A549 (cell line): ENCODE results near the gene PDIK1L. TPM values are rescaled to one million over a fixed set of nuclear protein-coding genes. Genes with fewer than 3 reads are reported as not detected.

Source experiments
- ATAC-seq, 2 experiments: fragments of 200-7000 bp in 1 of 2; fragments of >200 bp in 1 of 2; cut with Nextera tagmentation in 1 of 2; cut with Tn5 transposase in 1 of 2; 3 replicates each; pipeline versions ENCODE4 v1.8.0 to v1.9.1; 2018 to 2020; ENCODE audit warnings: mild to moderate bottlenecking in 1 of 2, moderate library complexity in 1 of 2
- CTCF ChIA-PET: fragments of 300-600 bp; sonication (Branson Sonifier 250); formaldehyde crosslinking; extraction: SDS; loops from one replicate; lab custom pipeline; 2021; ENCODE audit warnings: antibody characterized with exemption, inconsistent platforms; lab: Yijun Ruan, JAX
- POLR2A ChIA-PET: fragments of 350-600 bp; formaldehyde crosslinking; extraction: SDS; loops from one replicate; lab custom pipeline; 2021; ENCODE audit warnings: antibody characterized with exemption, inconsistent platforms; lab: Yijun Ruan, JAX
- DNase-seq, 2 experiments: peaks; one replicate each; pipeline versions ENCODE4 v3.0.0 to v3.0.0-alpha.2; 2011 to 2016; ENCODE audit warnings: low read depth in 1 of 2, low spot score in 1 of 2
- FAIRE-seq: peaks from 2 replicates; lab custom pipeline; 2011; peaks lifted over from hg19 to GRCh38; lab: Jason Lieb, UNC
- H3K27ac ChIP-seq, 2 experiments: fragments of >200 bp; sonication (Bioruptor Twin); formaldehyde crosslinking; 3 replicates each; pipeline ENCODE4 v1.5.1; 2016 to 2017
- H3K4me1 ChIP-seq: fragments of >200 bp; sonication (Bioruptor Twin); formaldehyde crosslinking; 3 replicates; pipeline ENCODE4 v1.6.1; 2016
- H3K4me2 ChIP-seq: fragments of >200 bp; sonication (Bioruptor Twin); formaldehyde crosslinking; 3 replicates; pipeline ENCODE4 v1.6.1; 2016
- H3K4me3 ChIP-seq: fragments of >200 bp; sonication (Bioruptor Twin); formaldehyde crosslinking; 3 replicates; pipeline ENCODE4 v1.5.1; 2016
- H3K9me3 ChIP-seq: fragments of >200 bp; sonication (Bioruptor Twin); formaldehyde crosslinking; 3 replicates; pipeline ENCODE4 v1.6.1; 2016
- CEBPB ChIP-seq, 2 experiments: fragments of >200 bp in 1 of 2; sonication (Bioruptor Twin) in 1 of 2; formaldehyde crosslinking in 1 of 2; IDR thresholded peaks; 2 replicates each; pipeline ENCODE4 v1.6.1; 2012 to 2016
- CHD4 ChIP-seq: fragments of 200-600 bp; sonication (generic); IDR thresholded peaks from 2 replicates; pipeline ENCODE4 v1.6.1; 2016; ENCODE audit warnings: antibody characterized with exemption, mild to moderate bottlenecking, borderline replicate concordance
- ESRRA ChIP-seq: fragments of 150-350 bp; IDR thresholded peaks from 2 replicates; pipeline ENCODE4 v1.6.1; 2014; ENCODE audit warnings: mild to moderate bottlenecking, low read length, borderline replicate concordance
- FOSB ChIP-seq: fragments of 250-450 bp; sonication (Bioruptor Pico); IDR thresholded peaks from 2 replicates; pipeline ENCODE4 v1.5.0; 2020; ENCODE audit warnings: mild to moderate bottlenecking, moderate library complexity
- FOSL2 ChIP-seq, 2 experiments: fragments of 450-650 bp in 1 of 2; fragments of >200 bp in 1 of 2; sonication (Bioruptor Twin) in 1 of 2; formaldehyde crosslinking; IDR thresholded peaks; 2 replicates each; pipeline versions ENCODE4 v1.5.0 to v1.6.1; 2016 to 2020; ENCODE audit warnings: mild to moderate bottlenecking in 1 of 2, moderate library complexity in 1 of 2
- FOXS1 ChIP-seq: fragments of 250-450 bp; sonication (Bioruptor Pico); IDR thresholded peaks from 2 replicates; pipeline ENCODE4 v1.5.0; 2020; ENCODE audit warnings: mild to moderate bottlenecking, moderate library complexity
- GATA3 ChIP-seq: IDR thresholded peaks from 2 replicates; pipeline ENCODE4 v1.6.1; 2012; ENCODE audit warnings: borderline replicate concordance
- HOXA7 ChIP-seq: fragments of 250-450 bp; sonication (Bioruptor Pico); IDR thresholded peaks from 2 replicates; pipeline ENCODE4 v1.5.0; 2020; ENCODE audit warnings: mild to moderate bottlenecking, moderate library complexity
- HOXB5 ChIP-seq: fragments of 250-450 bp; sonication (Bioruptor Pico); IDR thresholded peaks from 2 replicates; pipeline ENCODE4 v1.5.0; 2020; ENCODE audit warnings: mild to moderate bottlenecking, moderate library complexity
- JUN ChIP-seq, 2 experiments: fragments of >200 bp; sonication (Bioruptor Twin); formaldehyde crosslinking; IDR thresholded peaks; 2 replicates in 1 of 2; 3 replicates in 1 of 2; pipeline ENCODE4 v1.6.1; 2016 to 2017
- MAZ ChIP-seq: fragments of 150-350 bp; IDR thresholded peaks from 2 replicates; pipeline ENCODE4 v1.6.1; 2014; ENCODE audit warnings: antibody characterized with exemption, low read depth, low read length, borderline replicate concordance
- MYC ChIP-seq: IDR thresholded peaks from 2 replicates; pipeline ENCODE4 v1.6.1; 2012; ENCODE audit warnings: mild to moderate bottlenecking, inconsistent platforms, low read length, improper control_type of control experiment, borderline replicate concordance
- PHF8 ChIP-seq: fragments of 200-600 bp; sonication (generic); IDR thresholded peaks from 2 replicates; pipeline ENCODE4 v1.6.1; 2016; ENCODE audit warnings: low read depth, mild to moderate bottlenecking, antibody characterized with exemption, moderate library complexity, borderline replicate concordance
- POLR2A ChIP-seq: IDR thresholded peaks from 2 replicates; pipeline ENCODE4 v1.6.1; 2012; ENCODE audit warnings: mild to moderate bottlenecking, low read length
- RAD21 ChIP-seq, 2 experiments: fragments of >200 bp in 1 of 2; sonication (Bioruptor Twin) in 1 of 2; formaldehyde crosslinking in 1 of 2; IDR thresholded peaks in 1 of 2; conservative IDR thresholded peaks in 1 of 2; 2 replicates in 1 of 2; 3 replicates in 1 of 2; pipeline ENCODE4 v1.6.1; 2012 to 2018; ENCODE audit warnings: inconsistent platforms in 1 of 2
- RFX5 ChIP-seq: fragments of 450-650 bp; IDR thresholded peaks from 2 replicates; pipeline ENCODE4 v1.7.1; 2014; ENCODE audit warnings: antibody characterized with exemption, mild to moderate bottlenecking, moderate library complexity
- SMC3 ChIP-seq: fragments of >200 bp; sonication (Bioruptor Twin); formaldehyde crosslinking; IDR thresholded peaks from 3 replicates; pipeline ENCODE4 v1.6.1; 2018; ENCODE audit warnings: inconsistent platforms
- TFCP2L1 ChIP-seq: fragments of 250-450 bp; sonication (Bioruptor Pico); IDR thresholded peaks from 2 replicates; pipeline ENCODE4 v1.5.0; 2021; ENCODE audit warnings: mild to moderate bottlenecking
- WGBS: methylation state at CpG from one replicate; pipeline ENCODE4 v1.1.6; 2017; ENCODE audit errors: missing lambda C conversion rate; 5-methylcytosine and 5-hydroxymethylcytosine counted together
- polyA plus RNA-seq, 4 experiments: library from polyadenylated mRNA; depleted of rRNA in 3 of 4; stranded (reverse); fragments of >200 nt; fragmentation: RNase III in 1 of 4; extraction: RNeasy Plus Mini Kit Qiagen cat#74134 plus additional on column Dnase treatment in 1 of 4; gene quantifications; 2 replicates in 3 of 4; 3 replicates in 1 of 4; pipeline ENCODE4 v1.2.3, GENCODE V29; 2011 to 2017
- TF ChIP-seq, protein P1 (sequence below): IDR thresholded peaks from 2 replicates; pipeline ENCODE4 v1.6.1; 2012
- TF ChIP-seq, protein P2 (sequence below): fragments of 150-350 bp; IDR thresholded peaks from 2 replicates; pipeline ENCODE4 v1.6.1; 2014; ENCODE audit warnings: low read depth, mild to moderate bottlenecking, low read length
- TF ChIP-seq, protein P3 (sequence below): fragments of 250-450 bp; sonication (Bioruptor Pico); IDR thresholded peaks from 2 replicates; pipeline ENCODE4 v1.5.0; 2020; ENCODE audit warnings: low read depth, mild to moderate bottlenecking, moderate library complexity
- TF ChIP-seq, protein P4 (sequence below): fragments of >200 bp; sonication (Bioruptor Twin); formaldehyde crosslinking; IDR thresholded peaks from 3 replicates; pipeline ENCODE4 v1.6.1; 2016
- TF ChIP-seq, protein P5 (sequence below): fragments of 450-650 bp; IDR thresholded peaks from 2 replicates; pipeline ENCODE4 v1.6.1; 2014; ENCODE audit warnings: antibody characterized with exemption
- TF ChIP-seq, protein P6 (sequence below): fragments of >200 bp; sonication (Bioruptor Twin); formaldehyde crosslinking; IDR thresholded peaks from 3 replicates; pipeline ENCODE4 v1.5.1; 2016

PDIK1L gene
- polyA plus RNA-seq, 2 of the 4 experiments (the other 2 are of a cell fraction), result 2.3 to 4.3 TPM

DNA sequence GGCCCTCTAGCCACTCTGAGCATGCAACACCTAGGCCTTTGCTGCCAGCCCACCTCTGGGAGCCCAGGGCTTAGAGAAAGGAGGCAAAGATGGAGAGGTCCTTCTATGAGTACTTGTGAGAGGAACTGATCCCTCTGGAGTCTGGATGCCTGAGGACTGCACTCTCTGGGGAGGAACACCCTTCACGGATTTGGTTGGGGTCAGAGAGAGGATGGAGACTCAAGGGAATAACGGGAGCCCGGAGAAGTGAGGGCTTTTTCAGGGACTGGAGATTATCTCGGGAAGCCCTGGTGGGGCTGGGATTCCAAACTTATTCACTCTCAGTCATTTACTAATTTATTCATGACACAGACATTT, 57.6 kb downstream of the PDIK1L start:
- no peaks in the 10 kb centered on the region for H3K9me3 ChIP-seq
- ChIA-PET CTCF (interaction anchor here (0.6 to 3.7 kb wide), 34 partner anchors 8 to 271 kb away, joined by 3 to 33 read pairs (median 4); partner anchors contain the start of genes CATSPER4, CEP85, CNKSR1 and DHDDS), POLR2A (interaction anchor here (0.5 to 1.6 kb wide), 3 partner anchors 58 to 264 kb away, joined by 6 to 15 read pairs (median 8); partner anchors contain the start of genes CEP85 and PDIK1L)
- peak overlapping the region; percentile 87 for H3K4me2 ChIP-seq
- H3K4me3 ChIP-seq, result peak overlapping the region; percentile 95; the same call in 2 of the 3 replicates
- peaks cover 10% of the 10 kb centered on the region; the same call in 2 of the 3 replicates for H3K4me1 ChIP-seq
- ATAC-seq, result no peak
- WGBS, result 72% methylated on average over 4 of the region's 4 CpGs
- FAIRE-seq, result no peak
- TF ChIP-seq HOXA7 (CRISPR knock-in tag) (no peak), FOSB (CRISPR knock-in tag) (no peak), TFCP2L1 (no peak), CHD4 (no peak)
- TF ChIP-seq, protein P1, sequence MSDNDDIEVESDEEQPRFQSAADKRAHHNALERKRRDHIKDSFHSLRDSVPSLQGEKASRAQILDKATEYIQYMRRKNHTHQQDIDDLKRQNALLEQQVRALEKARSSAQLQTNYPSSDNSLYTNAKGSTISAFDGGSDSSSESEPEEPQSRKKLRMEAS, result no peak
- TF ChIP-seq, protein P2, sequence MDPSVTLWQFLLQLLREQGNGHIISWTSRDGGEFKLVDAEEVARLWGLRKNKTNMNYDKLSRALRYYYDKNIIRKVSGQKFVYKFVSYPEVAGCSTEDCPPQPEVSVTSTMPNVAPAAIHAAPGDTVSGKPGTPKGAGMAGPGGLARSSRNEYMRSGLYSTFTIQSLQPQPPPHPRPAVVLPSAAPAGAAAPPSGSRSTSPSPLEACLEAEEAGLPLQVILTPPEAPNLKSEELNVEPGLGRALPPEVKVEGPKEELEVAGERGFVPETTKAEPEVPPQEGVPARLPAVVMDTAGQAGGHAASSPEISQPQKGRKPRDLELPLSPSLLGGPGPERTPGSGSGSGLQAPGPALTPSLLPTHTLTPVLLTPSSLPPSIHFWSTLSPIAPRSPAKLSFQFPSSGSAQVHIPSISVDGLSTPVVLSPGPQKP, result no peak
- H3K27ac ChIP-seq, result peak overlapping the region; percentile 90 to 99; a peak in 5 of 6 replicates
- no peak for DNase-seq

DNA sequence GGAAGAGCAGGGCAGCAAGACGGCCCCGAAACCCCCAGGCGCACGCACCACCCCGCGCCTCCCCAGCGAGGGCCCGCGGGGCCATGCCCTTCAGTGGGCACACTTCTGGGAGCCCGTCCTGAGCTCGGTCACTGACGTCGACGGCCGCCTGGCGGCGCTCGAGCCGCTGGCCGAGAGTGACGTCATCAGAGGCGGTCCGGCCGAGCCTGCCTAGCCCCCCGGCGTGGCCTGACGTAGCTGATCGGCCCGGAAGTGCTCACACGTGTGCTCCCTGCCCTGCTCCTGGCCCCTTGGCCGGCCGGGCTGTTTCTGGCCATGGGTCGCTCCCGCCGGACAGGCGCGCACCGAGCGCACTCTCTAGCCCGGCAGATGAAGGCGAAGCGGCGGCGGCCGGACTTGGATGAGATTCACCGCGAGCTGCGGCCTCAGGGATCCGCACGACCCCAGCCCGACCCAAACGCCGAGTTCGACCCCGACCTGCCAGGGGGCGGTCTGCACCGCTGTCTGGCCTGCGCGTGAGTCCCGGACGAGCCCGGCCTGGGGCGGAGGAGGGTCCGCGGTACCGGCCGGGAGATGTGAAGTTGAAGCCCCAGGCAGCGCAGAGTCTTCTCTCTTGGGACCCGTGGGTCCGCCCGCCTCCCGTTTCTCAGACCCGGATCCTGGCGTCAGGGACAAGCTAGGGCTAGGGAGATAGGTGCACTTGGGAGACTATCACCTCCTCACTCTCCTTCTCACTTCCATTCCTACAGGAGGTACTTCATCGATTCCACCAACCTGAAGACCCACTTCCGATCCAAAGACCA, 58.2 kb downstream of the PDIK1L start, which contains the start of gene ZNF593:
Gene ZNF593 (plus strand): TSS at position 240 of the 803 bp plus-strand sequence. CDS start 76 bp downstream, at position 316.
- CTCF ChIA-PET, result interaction anchor here (0.6 to 3.7 kb wide), 39 partner anchors 8 to 1803 kb away, joined by 3 to 33 read pairs (median 3); partner anchors contain the start of genes CATSPER4, CEP85, CNKSR1 and DHDDS
- FAIRE-seq (no peak), ATAC-seq (peak; percentile 91 to 96), DNase-seq (peak; percentile 85 to 91)
- H3K4me1 ChIP-seq, result peaks cover 7% of the 10 kb centered on the region; the same call in 2 of the 3 replicates
- no peaks in the 10 kb centered on the region for H3K9me3 ChIP-seq
- WGBS, result 4% methylated on average over 10 of the region's 76 CpGs
- peak within 1 kb of the TSS; percentile 95 for H3K4me3 ChIP-seq
- peak within 1 kb of the TSS; percentile 87 for H3K4me2 ChIP-seq
- H3K27ac ChIP-seq, result peak within 1 kb of the TSS; percentile 90 to 99
- POLR2A ChIA-PET, result interaction anchor here (0.9 to 1.6 kb wide), 3 partner anchors 58 to 262 kb away, joined by 3 to 15 read pairs (median 6); partner anchors contain the start of genes CEP85, DHDDS and PDIK1L
- TF ChIP-seq, protein P3, sequence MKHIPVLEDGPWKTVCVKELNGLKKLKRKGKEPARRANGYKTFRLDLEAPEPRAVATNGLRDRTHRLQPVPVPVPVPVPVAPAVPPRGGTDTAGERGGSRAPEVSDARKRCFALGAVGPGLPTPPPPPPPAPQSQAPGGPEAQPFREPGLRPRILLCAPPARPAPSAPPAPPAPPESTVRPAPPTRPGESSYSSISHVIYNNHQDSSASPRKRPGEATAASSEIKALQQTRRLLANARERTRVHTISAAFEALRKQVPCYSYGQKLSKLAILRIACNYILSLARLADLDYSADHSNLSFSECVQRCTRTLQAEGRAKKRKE (CRISPR knock-in tag), result no peak
- TF ChIP-seq CEBPB (IDR thresholded peaks at IDR 0.05) (no peak), FOSL2 (IDR thresholded peaks at IDR 0.05) (no peak), FOSL2 (CRISPR knock-in tag; IDR thresholded peaks at IDR 0.05) (peak; percentile 90), RFX5 (0 out of 2 replicates have a peak, but pooled peaks have one; percentile 43), HOXB5 (CRISPR knock-in tag) (no peak), GATA3 (0 out of 2 replicates have a peak, but pooled peaks have one; percentile 28), ESRRA (no peak), JUN (IDR thresholded peaks at IDR 0.05) (peak in 1 of 2 experiments; percentile 75; a peak in 2 of 5 replicates), CHD4 (no peak), MAZ (0 out of 2 replicates have a peak, but pooled peaks have one; percentile 26), PHF8 (peak; percentile 64; the same call in 1 of the 2 replicates), MYC (peak; percentile 74; the same call in 1 of the 2 replicates), RAD21 (conservative IDR thresholded peaks at IDR 0.05 in 1 of 2, IDR thresholded peaks at IDR 0.05 in 1 of 2) (peak; percentile 17 to 48; a peak in 4 of 5 replicates), POLR2A (peak; percentile 81), FOXS1 (CRISPR knock-in tag) (no peak), SMC3 (peak; percentile 68)
- TF ChIP-seq, protein P4, sequence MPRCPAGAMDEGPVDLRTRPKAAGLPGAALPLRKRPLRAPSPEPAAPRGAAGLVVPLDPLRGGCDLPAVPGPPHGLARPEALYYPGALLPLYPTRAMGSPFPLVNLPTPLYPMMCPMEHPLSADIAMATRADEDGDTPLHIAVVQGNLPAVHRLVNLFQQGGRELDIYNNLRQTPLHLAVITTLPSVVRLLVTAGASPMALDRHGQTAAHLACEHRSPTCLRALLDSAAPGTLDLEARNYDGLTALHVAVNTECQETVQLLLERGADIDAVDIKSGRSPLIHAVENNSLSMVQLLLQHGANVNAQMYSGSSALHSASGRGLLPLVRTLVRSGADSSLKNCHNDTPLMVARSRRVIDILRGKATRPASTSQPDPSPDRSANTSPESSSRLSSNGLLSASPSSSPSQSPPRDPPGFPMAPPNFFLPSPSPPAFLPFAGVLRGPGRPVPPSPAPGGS, result peak; percentile 56; the same call in 1 of the 3 replicates
- TF ChIP-seq, protein P5, sequence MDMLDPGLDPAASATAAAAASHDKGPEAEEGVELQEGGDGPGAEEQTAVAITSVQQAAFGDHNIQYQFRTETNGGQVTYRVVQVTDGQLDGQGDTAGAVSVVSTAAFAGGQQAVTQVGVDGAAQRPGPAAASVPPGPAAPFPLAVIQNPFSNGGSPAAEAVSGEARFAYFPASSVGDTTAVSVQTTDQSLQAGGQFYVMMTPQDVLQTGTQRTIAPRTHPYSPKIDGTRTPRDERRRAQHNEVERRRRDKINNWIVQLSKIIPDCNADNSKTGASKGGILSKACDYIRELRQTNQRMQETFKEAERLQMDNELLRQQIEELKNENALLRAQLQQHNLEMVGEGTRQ, result peak; percentile 38; the same call in 1 of the 2 replicates
- TF ChIP-seq, protein P6, sequence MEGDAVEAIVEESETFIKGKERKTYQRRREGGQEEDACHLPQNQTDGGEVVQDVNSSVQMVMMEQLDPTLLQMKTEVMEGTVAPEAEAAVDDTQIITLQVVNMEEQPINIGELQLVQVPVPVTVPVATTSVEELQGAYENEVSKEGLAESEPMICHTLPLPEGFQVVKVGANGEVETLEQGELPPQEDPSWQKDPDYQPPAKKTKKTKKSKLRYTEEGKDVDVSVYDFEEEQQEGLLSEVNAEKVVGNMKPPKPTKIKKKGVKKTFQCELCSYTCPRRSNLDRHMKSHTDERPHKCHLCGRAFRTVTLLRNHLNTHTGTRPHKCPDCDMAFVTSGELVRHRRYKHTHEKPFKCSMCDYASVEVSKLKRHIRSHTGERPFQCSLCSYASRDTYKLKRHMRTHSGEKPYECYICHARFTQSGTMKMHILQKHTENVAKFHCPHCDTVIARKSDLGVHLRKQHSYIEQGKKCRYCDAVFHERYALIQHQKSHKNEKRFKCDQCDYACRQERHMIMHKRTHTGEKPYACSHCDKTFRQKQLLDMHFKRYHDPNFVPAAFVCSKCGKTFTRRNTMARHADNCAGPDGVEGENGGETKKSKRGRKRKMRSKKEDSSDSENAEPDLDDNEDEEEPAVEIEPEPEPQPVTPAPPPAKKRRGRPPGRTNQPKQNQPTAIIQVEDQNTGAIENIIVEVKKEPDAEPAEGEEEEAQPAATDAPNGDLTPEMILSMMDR, result peak; percentile 77
